NCI-H748 (cell line): ENCODE measurements around the gene EIF4G3.
"Not testable (repeated sequence)": the region's sequence is repeated elsewhere in the genome, so short reads cannot be mapped to it uniquely, and the experiment has no call there.

Source experiments
- DNase-seq: peaks from one replicate; lab custom pipeline; 2025; ENCODE audit not compliant: unreplicated experiment; lab: John Stamatoyannopoulos, UW

Gene EIF4G3

GRCh38 chr1:21176586-21177555 is at the start of gene EIF4G3:
EIF4G3 (minus strand) TSS chr1:21176897; CDS start chr1:21002742, 174,155 bp downstream.
- peak; percentile 96 for DNase-seq

GRCh38 chr1:21225065-21225464 is 48.4 kb upstream of the EIF4G3 start:
- no peak for DNase-seq

GRCh38 chr1:21220815-21221214 is 44.1 kb upstream of the EIF4G3 start:
- no peak for DNase-seq

GRCh38 chr1:21219674-21220073 is 43.0 kb upstream of the EIF4G3 start:
- DNase-seq: no peak

GRCh38 chr1:21217812-21218596 is 41.3 kb upstream of the EIF4G3 start:
- DNase-seq: peak; percentile 24

GRCh38 chr1:21216835-21217811 is 40.4 kb upstream of the EIF4G3 start:
- DNase-seq: peak; percentile 29

- DNase-seq: no peak
These were observed 35.4 kb upstream of the EIF4G3 start for GRCh38 chr1:21212126-21212525.

GRCh38 chr1:21208137-21208700 is 31.5 kb upstream of the EIF4G3 start:
- not testable (repeated sequence) for DNase-seq

- DNase-seq: no peak
These were observed 29.4 kb upstream of the EIF4G3 start for GRCh38 chr1:21206117-21206516.

GRCh38 chr1:21205416-21205815 is 28.7 kb upstream of the EIF4G3 start:
- DNase-seq: no peak

GRCh38 chr1:21201650-21202049 is 25.0 kb upstream of the EIF4G3 start:
- no peak for DNase-seq

GRCh38 chr1:21201238-21201637 is 24.5 kb upstream of the EIF4G3 start:
- not testable (repeated sequence) for DNase-seq

GRCh38 chr1:21200767-21201166 is 24.1 kb upstream of the EIF4G3 start:
- DNase-seq: no peak

GRCh38 chr1:21198929-21199328 is 22.2 kb upstream of the EIF4G3 start:
- DNase-seq: no peak

- no peak for DNase-seq
These were observed 16.2 kb upstream of the EIF4G3 start for GRCh38 chr1:21192871-21193270.

- no peak for DNase-seq
These were observed 15.6 kb upstream of the EIF4G3 start for GRCh38 chr1:21192284-21192683.

GRCh38 chr1:21190771-21191170 is 14.1 kb upstream of the EIF4G3 start:
- not testable (repeated sequence) for DNase-seq

GRCh38 chr1:21189906-21190500 is 13.3 kb upstream of the EIF4G3 start:
- DNase-seq: peak; percentile 14

- DNase-seq: no peak
These were observed 12.7 kb upstream of the EIF4G3 start for GRCh38 chr1:21189421-21189820.

GRCh38 chr1:21188235-21188634 is 11.5 kb upstream of the EIF4G3 start:
- DNase-seq: no peak
